DMS53 (cell line): ENCODE data around the gene ATG10.
A peak's percentile ranks its signal among the peaks of the same experiment; 100 is the strongest.
"Not testable (repeated sequence)": the region's sequence is repeated elsewhere in the genome, so short reads cannot be mapped to it uniquely, and the experiment has no call there.

Experiments
- DNase-seq: peaks from one replicate; lab custom pipeline; 2025; lab: John Stamatoyannopoulos, UW

ATG10 gene

GRCh38 chr5:82225525-82226172, 253.8 kb downstream of the ATG10 start:
- DNase-seq: peak; percentile 84

- no peak for DNase-seq
Observed at GRCh38 chr5:82234885-82235284, 263.1 kb downstream of the ATG10 start.

DNA sequence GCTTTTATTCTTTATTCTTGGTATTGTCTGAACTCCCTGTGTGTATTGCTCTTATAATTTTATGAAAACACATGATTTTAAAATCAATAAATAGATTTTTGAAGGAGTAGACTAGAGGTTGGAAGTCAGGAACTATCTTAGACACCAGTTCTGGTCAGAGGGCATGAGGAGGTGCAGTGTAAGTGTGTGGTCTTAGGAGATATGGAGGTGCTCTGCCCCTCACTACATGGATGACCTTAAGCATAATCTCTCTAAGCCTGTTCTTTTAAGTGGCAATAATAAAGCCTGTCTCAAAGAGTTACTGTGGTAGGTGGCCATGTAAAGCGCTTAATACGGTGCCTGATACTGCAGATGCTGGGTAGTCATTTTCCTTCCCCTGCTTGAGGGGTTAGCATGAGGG, 272.3 kb downstream of the ATG10 start:
- DNase-seq: no peak

- no peak for DNase-seq
Observed at GRCh38 chr5:82244854-82245635, 273.2 kb downstream of the ATG10 start.

DNA sequence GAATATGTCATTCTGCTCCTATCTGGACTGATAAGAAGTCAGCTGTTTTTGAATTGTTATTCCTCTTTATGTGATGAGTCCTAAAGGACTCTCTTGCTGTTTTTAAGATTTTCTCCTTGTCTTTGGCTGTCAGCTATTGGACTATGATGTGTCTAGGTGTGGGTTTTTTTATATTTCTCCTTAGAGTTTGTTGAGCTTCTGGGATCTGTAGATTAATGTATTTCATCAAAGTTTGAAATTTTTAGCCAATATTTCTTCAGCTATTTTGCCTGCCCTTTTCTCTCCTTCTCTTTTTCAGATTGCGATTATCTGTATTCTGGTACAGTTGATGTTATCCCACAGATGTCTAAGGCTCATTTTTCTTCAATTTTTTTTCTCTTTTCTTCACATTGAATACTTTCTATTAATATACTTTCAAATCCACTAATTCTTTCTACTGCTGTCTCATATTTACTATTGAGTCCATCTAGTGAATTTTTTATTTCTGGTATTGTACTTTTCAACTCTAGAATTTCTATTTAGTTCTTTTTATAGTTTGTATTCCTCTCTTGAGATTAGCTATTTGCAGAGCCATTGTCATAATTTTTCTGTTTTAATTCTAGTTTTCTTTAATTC, 275.2 kb downstream of the ATG10 start:
- no peak for DNase-seq

- no peak for DNase-seq
Observed at GRCh38 chr5:82252744-82253143, 280.9 kb downstream of the ATG10 start.

DNA sequence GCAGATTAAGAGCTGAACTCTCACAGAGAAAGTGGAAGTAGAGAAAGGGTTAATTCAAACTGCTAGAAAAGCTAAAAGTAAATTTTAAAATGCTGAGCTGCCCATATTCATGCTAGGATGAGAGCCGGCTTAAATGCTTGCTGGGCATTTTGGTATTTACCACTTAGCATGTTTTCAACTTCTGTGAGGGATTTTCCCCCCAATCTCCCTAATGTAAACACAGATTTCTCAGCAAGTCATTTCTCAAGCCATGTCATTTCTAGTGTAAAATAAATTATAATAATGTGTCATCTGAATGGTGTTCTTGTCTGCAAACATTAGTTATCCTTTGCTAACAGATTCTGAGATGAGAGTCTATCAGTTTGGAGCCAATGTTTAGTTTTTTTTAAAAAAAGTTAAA, 284.0 kb downstream of the ATG10 start:
- no peak for DNase-seq

- no peak for DNase-seq
Observed at GRCh38 chr5:82257247-82257646, 285.4 kb downstream of the ATG10 start.

GRCh38 chr5:82257729-82258128, 285.9 kb downstream of the ATG10 start:
- DNase-seq: no peak

- DNase-seq: peak; percentile 48
Observed at GRCh38 chr5:82259172-82259800, 287.5 kb downstream of the ATG10 start.

GRCh38 chr5:82265047-82265446, 293.2 kb downstream of the ATG10 start:
- DNase-seq: no peak

DNA sequence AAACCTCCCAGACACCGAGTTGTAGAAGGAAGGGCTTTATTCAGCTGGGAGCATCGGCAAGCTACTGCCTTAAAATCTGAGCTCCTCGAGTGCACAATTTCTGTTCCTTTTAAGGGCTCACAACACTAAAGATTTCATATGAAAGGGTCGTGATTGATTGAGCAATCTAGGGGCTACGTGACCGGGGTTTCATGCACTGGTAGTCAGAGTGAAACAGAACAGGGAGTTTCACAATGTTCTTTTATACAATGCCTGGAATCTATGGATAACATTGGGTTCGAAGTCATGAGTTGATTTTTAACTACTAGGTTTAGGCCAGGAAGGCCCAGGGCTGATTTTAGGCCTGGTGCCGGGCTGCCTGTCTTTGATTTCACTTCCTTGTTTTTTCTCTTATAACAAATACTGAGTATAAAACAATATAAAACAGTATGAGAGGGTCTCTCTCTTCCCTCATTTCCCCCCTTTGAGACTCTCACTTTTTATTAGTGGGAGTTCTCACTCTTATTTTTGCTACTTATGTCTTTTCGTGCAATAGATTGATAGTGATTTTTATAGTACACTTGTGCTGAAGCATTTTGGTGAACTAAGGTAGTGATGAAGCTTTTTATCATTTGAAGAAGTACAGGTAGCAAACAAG, 295.6 kb downstream of the ATG10 start:
- DNase-seq: not testable (repeated sequence)

GRCh38 chr5:82269363-82269762, 297.5 kb downstream of the ATG10 start:
- not testable (repeated sequence) for DNase-seq

- DNase-seq: not testable (repeated sequence)
Observed at GRCh38 chr5:82272571-82273356, 300.9 kb downstream of the ATG10 start.

DNA sequence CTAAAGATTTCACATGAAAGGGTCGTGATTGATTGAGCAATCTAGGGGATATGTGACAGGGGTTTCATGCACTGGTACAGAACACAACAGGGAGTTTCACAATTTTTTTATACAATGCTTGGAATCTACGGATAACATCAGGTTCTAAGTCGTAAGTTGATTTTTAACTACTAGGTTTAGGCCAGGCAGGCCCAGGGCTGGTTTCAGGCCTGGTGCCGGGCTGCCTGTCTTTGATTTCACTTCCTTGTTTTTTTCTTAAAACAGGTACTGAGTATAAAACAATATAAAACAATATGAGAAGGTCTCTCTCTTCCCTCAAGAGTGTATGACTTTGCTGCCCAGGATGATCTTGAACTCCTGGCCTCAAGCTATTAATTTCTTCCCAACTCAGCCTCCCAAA, 301.6 kb downstream of the ATG10 start:
- DNase-seq: peak; percentile 14

DNA sequence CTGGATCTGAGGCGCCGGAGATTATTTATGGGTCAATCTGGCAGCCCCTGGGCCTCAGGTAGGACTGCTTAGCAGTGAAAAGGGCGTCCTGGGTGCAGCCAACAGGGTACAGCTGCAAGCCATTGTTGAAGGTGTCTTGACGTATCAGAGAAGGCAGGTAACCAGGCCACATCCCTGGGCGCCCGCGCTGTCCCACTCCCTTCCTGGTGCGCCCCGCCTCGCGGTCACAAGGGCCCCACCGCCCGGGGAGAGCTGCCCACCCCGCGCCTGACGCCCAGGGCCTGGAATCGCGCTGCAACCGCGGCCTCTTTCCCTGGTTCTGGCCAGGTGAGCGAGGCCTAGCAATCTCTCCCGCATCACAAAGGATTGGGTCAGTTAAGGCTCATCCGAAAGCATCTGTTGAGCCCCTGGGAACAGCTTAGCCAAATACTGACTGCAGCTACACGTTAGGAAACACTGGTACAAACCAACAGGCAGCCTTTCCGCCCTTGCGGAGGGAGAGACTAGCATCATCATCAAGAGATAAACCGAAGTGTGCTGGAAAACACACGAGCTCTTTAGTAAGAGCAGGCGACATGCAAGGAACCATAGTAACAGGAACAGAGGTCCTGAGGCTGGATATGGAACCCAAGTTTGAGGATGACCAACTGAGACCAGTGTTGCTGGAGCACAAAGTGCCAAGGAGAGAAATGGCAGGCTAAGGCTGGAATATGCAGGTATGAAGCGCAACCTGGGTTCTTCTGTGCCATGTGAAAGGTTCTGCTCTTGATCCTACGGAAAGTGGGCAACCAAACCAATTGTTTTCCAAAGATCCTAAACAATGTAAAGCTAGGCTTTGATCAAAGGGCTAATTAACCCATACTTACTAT, 302.8 kb downstream of the ATG10 start:
- DNase-seq: peak; percentile 45

GRCh38 chr5:82275216-82275664, 303.4 kb downstream of the ATG10 start:
- peak; percentile 34 for DNase-seq

- peak; percentile 23 for DNase-seq
Observed at GRCh38 chr5:82276800-82277612, 305.2 kb downstream of the ATG10 start.

DNA sequence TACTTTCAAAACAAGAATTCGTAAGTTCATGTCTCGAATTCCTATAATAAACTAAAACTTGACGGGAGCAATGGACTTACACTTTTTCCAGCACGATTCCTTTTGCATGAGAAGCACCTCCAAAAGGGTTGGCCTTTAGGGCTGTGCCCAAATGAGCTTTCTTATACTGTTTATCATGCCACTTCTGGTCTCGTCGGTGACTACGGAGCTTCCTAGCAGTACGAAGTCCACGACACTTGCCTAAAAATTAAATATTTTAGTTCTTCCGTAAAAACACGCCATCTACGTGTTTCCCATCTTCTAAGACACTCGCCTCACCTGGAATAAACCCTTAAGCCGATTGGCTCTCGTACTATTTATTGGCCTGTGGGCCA, 305.8 kb downstream of the ATG10 start:
- peak; percentile 57 for DNase-seq
